Kidney glomerular epithelial cell (primary cell): ENCODE measurements around the gene RBM7.

ENCODE experiments used
- DNase-seq: peaks from one replicate; lab custom pipeline; 2025; lab: John Stamatoyannopoulos, UW

Gene RBM7, protein sequence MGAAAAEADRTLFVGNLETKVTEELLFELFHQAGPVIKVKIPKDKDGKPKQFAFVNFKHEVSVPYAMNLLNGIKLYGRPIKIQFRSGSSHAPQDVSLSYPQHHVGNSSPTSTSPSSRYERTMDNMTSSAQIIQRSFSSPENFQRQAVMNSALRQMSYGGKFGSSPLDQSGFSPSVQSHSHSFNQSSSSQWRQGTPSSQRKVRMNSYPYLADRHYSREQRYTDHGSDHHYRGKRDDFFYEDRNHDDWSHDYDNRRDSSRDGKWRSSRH

DNA sequence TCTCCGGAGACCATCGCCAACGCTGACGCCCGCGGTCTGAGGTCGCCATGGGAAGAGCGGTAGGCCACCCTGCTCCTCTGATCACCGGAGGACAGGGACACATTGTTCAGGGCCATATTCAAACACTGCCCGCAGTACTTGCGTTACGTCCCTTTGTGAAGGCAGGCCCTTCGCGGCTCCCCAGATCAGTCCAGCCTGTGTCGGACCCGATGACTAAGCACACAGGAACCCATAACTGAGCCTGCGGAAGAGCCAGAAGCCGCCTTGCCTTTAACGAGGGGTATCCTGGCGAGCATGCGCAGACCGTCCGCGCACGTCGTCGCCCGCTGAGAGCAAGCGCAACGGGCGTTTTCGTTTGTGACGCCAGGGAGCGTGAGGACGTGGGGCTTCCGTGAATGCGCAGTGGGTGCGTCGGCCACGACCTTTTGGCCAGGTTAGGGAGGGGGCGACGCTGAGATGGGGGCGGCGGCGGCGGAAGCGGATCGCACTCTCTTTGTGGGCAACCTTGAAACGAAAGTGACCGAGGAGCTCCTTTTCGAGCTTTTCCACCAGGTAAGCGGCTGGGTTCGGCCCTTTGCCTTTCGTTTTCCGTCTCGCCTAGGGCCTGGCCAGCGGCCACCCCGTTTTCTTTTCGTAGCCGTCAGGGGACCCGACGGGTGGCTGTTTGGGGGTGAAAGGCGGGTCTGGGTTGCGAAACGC, at the start of gene RBM7, which contains the start of gene C11orf71:
TSS of gene RBM7 (plus strand) at position 451 of the 699 bp plus-strand sequence. CDS start at position 457, 6 bp downstream.
TSS of gene C11orf71 (minus strand) at position 296 of the 699 bp plus-strand sequence. CDS start at position 116, 180 bp downstream.
- DNase-seq: peak; percentile 95

DNA sequence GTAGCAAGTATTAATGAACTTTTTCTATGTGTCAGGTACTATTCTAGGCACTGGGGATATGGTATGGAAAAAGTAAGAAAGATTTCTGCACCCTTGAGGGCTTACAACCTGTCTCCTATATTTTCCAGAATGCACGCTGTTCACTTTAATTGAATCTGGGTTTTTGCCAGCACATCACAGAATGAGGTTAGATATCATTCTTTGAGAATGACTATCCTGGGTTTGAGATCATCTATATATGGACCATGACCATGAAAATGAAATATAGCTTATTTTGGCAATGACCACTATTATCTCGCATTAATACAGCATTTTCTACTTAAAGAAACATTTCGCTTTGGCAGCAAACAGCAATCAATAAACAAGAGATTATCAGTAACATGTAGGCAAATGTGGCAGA, 47.0 kb upstream of the RBM7 start:
- DNase-seq: peak; percentile 14

DNA sequence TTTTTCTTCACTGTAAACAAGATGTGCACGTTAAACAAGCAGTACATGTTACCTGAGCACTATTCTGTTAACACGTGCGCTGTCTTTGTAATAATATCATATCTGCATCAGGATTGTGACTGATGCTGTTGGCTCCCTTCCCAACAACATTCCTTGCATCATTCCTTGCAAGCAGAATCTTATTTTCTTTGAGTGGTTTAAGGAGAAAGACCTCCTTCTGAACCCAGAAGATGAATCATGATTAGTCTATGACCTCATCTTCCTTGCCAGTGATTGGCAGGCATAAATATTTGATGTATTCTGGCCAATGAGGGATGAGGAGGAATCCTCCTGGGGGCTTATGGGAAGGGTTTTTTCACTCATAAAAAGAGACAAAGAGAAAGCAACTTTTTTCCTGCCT, 46.4 kb upstream of the RBM7 start:
- peak; percentile 94 for DNase-seq

DNA sequence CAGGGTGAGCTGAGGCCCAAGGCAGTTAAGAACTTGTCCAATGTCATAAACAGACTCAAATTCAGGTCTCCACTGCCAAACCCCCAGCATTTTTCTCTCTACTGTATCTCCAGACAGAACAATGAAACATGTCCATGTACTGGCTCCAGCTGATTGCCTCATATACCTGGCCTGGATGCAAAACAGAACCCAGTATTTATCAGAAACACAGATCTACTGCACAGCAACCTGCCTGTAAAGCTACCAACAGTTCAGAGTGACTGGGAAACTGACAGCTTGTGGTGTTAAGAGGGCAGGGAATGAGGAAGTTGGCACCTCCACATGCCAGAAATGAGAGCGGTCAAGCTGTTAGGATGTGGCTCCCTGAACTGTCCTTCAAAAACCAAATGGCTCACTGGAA, 41.8 kb upstream of the RBM7 start:
- peak; percentile 55 for DNase-seq

DNA sequence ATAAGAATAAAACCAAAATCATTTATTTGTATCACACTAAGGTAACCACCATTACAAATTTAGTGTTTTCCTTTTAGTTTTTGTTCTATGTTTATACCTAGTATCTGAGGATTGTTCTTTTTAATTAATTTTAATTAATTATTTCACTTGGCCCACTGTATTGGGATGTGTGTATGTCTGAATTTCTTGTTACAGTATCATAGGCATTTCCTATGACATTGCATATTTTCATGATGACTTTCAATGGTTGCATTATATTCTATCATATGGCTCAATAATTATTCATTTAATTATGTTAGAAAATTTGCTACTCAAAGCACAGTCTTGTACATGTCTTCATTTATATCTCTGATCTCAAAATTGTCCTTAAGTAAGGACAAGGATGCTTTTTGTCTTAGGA, 41.1 kb upstream of the RBM7 start:
- DNase-seq: no peak

DNA sequence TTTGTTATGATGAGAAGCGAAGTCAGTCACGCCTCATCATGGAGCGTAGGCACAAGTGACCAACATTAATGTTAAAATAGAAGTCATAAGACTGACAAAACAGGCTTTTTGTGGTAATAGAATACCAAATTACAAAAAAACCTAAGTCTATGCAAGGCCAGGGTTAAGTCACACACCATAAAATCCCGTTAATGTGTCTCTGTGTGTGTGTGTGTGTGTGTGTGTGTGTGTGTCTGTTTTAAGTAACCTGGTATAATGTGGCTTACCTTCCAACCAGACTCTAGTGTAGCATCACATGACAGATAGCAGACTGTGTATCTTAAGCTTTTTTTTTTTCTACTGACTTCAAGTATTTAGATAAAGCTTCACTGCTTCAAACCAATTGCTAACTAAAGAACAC, 38.1 kb upstream of the RBM7 start:
- DNase-seq: no peak

DNA sequence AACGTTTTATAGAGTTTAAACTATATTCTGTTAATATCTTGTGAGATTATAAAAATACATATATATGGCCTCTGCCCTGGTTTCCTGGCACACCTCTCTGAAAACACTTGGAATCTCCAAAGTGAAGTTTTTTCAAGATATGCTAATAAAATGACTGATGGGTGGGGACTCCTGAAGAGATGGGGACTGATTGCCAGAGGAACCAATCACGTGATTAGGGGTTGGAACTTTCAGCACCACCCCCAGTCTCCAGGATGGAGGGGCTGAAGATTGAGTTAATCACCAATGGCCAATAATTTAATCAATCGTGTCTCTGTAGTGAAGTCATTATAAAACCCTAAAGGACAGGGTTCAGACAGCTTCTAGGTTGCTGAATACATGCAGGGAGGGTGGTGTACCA, 37.5 kb upstream of the RBM7 start:
- no peak for DNase-seq

DNA sequence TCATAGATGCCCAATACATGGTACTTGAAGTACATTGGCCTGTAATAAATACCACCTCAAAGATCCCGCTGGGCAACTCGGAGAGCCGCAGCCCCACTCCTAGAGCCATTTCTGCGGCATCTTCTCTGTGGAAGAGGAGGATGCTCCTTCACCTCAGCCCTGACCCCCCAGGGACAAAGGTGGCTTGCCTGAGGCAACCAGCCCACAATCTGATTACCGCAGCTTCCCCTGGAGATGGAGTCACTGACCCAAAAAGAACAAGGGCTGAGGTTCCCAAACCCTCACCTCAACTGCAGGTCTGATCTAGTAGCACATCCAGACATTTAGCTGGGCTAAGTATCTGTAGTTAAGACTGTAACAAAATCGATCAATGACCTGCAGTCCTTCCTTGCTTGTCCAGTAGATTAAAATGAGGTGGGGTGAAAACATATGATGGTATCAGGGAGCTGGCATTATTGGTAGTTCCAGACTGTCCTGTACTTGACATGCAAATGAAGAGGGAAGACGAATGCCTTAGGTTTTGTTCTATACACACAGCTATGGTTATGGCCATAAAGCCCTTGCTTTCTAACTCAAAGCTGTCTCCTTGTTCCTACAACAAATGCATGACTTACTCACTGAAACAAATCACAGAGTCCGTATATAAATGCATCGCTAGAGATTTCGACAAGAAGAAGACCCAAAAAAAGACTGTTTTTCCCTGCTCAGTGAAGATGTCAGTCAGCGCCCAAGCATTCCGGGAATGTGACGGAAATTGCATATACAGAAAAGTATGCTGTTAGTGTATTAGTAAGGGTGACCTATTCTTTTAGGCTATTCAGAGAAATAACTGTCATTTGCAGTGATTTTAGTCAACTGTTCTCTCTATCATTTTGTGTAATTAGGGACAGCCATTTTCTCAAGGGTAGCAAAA, 33.9 kb upstream of the RBM7 start:
- DNase-seq: peak; percentile 86

DNA sequence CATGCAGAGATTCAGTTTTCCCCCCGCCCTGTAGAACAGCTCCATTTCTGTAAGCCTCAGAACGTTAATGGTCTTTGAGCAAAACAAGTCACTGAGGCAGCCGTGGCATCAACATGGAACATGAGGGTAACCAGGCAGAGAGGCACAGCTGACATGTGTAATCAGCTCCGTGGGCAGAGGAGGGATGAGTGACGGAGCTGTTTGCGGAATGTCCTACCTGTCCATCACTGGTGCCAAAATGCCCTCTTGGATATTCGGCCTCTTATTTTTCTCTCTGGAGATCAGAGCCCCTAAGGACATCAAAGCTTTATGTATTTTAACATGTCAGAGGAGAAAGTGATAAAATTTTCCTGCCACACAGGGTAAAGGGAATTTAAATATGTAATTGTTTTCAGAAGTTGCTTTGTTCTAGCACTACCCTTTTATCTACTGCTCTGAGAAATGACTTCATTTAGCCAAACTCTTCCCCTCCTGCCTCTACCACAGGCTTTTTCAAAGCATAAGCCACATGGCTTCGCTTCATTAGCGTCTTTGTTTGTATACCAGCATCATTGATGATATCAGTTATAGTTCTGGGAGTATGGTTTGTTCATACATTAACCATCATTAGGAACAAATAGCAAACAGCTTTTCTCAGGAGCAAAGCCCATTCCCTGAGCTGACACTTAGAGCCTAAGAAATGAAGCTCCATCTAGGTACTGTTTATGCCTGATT, 33.1 kb upstream of the RBM7 start:
- peak; percentile 40 for DNase-seq

DNA sequence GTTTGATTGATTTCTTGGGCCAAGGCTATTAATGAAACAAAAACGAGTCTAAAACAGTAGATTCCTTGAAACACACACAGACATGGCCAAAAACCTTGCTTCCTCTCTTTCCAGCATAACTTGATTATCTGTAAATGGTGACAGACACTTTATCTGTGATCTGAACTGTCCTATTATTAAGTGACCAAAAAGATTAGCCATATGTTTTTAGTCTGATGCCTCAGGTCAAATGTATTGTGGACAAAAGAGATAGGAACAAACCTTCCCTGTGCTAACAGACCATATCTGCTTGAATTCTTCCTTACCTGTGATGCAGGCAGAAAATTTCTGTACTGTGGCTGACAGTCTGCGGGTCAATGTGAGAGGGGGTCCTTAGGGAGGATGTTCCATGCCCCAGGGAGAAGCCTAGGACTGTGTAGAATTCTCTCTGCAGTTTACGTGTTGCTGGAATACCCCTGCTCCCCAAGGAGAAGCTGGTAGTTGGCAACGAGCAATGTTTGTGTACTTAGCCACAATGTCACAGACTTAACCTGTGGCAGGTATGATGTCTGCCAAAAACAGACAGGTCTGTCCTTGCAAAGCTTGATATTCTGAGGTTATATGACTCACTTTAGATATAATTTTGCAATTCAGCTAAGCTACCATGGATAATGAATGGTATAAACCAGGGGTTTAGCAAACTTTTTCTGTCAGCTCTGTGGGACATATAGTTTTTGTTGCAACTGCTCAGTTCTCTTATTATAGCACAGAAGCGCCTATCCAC, 31.4 kb upstream of the RBM7 start:
- no peak for DNase-seq

DNA sequence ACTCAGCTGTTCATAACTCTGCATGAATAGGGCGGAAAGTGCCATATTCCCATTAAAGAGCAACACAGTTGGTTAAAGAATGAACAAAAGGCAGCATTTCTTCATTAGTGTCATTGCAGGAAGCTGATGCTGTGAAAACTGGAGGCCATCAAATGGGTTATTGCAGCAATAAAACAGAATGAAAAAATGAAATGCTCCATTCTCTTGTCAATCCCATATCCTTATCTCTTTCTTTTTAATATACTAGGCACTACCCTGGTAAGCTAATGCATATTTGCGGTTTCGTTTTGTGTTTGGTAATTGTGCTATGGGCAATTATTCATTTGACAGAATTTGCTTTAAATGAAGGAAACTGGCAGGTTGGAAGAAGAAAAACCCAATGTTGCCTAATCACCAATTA, 25.4 kb upstream of the RBM7 start:
- no peak for DNase-seq

DNA sequence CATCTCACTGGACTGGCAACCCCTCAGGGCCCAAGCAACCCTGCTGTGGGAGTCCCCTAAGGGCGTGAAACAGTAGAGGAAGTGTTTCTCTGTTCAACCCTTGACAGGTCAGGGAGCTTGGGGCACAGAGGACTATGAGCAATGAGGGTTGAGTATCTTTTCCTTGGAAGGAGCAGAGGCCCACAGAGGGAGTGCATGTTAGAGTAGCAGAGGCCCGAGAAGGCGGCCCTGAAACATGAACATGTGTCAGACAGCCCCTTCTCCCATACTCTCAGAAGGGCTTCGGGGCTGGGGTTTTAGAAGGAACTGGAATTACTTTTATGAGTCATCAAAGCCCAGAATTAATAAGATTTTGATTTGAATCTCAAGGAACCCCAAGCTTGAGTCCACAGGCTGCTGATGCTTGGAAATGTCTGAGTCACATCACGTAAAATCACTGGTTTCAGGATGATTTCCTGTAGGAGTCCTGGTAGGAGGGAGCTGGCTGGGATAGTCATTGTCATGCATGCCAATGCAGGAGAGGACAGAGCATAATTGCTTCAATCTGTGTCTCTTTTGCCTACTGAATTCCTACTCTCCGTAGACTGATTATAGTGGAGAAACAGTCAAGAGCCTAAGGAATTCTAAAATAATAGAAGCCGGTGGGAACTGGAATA, 22.7 kb upstream of the RBM7 start:
- peak; percentile 11 for DNase-seq

DNA sequence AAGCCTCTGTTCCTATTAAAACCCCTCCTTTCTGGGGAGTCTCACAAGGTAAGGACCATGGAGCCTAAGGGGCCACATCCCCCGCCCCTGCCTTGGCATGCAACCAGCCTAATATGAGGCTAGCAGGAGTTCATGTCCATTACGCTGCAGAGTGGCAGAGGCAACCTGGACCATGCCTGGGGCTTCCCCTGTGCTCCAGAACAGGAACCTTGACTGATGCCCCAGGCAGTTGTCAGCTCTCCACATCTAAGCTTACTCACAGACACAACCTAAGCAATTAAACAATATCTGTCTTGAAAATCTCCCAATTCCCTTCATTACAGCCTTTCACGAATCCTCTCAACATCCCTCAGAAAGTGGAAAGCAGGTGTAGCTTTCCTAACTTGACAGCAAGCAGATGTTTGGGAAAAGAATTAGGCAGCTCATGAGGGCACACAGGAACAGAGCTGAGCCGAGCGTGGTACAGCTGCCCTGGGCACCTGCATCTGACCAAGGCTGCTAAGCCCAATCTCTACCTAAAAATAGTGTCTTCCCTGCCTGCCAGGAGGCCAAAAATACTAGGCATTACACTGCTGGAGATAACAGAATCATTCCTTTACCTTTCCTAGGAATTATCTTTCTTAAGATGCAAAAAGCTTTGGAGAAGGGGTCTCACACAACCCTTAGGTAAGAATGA, 20.9 kb upstream of the RBM7 start:
- no peak for DNase-seq

DNA sequence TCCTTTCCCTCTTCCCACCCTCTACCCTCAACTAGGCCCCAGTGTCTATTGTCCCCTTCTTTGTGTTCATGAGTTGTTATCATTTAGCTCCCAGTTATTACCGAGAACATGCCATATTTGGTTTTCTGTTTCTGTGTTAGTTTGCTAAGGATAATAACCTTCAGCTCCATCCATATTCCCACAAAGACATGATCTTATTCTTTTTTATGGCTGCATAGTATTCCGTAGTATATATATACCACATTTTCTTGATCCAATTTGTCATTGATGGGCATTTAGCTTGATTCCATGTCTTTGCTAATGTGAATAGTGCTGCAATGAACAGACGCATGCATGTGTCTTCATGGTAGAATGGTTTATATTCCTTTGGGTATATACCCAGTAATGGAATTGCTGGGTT, 18.0 kb upstream of the RBM7 start:
- DNase-seq: no peak

DNA sequence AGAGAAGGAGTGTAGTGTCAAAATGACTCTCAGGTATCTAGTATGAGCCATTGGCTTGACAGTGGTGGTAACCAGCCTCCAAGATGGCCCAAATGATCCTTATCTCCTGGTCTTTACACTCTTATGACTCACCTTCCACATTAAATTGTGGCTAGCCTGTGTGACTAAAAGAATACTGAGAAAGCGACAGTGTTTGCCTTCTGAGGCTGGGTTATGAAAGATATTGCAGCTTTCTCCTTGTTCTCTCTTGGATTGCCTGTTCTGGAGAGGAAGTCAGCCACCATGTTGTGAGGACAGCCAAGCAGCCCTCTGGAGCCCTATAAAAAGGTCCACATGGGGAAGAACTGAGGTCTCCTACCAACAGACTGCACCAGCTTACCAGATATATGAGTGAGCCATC, 16.0 kb upstream of the RBM7 start:
- no peak for DNase-seq

DNA sequence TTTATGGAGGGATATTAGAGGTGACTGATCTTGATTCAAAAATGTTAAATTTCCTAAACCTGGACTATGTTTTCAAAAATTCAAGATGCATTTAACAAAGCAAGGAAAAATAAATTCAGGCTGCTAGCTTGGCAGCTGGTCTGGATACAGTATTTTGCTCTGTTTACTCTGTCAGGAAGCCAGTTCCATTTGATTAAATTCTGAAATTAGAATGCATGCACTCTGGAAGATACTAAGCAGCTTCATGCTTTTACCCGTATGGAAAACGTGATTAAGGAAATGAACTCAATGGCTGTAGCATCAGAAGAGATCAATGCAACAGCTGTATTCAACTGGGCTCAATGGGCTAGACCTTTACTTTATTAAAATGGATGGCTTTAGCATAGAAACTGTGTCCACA, 14.3 kb upstream of the RBM7 start:
- DNase-seq: no peak

DNA sequence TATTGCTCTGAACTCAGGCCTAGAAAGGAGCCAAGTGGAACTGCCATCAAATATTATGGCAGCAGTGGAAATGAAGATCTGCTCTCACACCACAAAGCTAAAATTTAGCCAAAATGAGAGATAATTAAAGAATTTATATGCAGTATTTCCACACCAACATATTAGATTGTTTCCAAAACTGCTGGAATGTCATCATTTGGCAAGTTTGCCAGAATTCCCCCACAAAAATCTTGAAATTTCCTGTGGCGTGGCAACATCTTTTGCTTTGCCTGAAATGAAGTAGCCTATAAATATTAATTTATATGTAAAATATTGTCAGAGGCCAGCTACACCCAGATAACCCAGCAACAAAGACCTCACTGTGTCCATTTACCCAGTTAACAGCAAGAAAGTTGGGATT, 13.9 kb upstream of the RBM7 start:
- no peak for DNase-seq

DNA sequence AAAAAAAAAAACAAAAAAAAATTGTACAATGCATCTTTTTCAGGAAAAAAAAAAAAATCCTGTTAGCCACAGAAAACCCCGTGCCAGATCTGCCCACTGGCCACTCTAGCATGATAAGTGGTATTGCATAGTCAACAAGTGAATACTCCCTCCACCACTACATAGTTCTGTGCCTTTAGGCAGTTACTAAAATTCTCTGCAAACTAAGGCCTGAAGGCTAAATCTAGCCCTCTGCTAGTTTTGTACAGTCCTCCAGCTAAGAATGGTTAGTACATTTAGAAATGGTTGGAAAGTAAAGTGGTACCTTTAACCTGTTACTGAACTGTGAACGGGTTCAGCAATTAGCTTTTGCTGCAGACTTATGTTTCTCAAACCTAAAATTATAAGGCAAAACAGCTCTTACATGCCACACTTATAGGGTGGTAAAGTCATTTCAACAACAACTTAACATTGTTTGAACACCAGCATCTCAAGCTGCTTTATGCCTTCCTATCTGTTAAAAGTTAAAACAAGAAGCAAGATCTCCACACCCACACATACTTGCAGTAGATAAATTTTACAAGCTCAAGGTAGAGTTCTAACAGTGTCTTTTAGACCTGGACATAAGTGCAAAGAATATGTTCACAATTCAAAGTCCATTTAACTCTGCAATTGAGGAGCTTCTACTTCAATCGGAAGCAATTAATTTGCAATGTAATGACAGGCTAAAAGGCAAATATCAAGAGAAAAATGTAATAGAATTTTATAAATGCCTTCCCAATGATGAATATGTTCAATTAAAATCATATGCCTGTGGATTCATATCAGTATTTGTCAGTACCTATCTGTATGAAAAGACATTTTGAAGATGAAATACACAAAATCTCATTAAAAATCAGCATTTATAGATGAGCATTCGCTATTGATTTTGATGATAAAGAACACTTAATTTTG, 7.5 kb upstream of the RBM7 start:
- DNase-seq: no peak

DNA sequence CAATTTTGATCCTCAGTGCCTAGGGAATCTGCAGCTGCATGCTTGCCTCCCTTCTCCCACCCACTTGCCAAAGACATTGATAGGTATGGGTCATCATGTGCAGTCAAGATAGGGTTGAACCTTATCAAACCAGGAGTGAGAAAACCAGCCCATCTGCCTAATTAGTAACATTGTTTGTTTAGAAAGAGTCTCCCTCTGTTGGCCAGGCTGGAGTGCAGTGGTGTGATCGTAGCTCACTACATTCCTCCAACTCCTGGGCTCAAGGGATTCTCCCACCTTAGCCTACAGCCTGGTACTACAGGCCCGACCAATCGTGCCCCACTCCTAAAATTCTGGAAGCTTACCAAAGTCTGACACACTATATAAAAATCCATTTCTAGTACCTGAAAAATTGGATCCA, 4.7 kb upstream of the RBM7 start:
- no peak for DNase-seq
